ENCODE results near the gene SERPINB13. TPM values are rescaled to one million over a fixed set of nuclear protein-coding genes. Genes with fewer than 3 reads are reported as not detected.
"Not testable (repeated sequence)": the region's sequence is repeated elsewhere in the genome, so short reads cannot be mapped to it uniquely, and the experiment has no call there.

The SERPINB13 gene
- total RNA-seq, 2 experiments from 2014 or later = not detected

DNA sequence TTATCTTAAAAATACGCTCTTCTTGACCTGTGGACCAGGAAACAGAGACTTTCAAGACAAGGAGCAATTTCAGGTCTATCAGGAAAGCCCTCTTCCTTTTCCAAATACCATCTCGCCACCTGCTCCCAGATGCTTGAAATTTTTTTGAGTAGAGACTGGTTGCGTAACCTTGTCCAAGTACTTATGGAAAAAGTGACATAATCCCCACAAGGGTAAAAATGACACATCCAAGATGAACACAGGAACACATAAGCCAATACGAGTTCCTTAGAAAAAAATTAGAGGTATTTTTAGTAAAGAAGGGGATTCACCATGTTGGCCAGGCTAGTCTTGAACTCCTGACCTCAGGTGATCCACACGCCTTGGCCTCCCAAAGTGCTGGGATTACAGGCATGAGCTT, 1.8 kb downstream of the SERPINB13 start:
- POLR2A ChIA-PET = no interaction called here
- CTCF ChIA-PET = no interaction called here

DNA sequence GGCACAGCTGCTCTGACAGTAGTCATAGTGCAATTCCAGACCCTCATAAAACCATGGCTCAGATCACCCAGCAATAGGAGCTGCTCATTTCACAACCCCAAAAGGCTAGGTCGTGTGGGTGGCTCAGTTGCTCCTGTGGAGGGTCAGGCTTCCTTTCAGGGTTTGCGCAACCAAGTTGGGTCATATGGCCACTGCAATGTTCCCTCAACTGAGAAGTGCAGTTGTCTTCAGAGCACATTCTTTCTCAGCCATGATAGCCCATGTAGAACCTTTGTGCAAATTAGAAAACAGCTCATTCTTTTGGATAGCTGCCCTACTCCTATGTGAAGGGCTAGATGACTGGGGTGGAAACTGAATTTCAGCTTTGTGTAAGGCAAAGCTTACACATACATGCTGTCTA, 3.2 kb downstream of the SERPINB13 start:
- ChIA-PET POLR2A (no interaction called here), CTCF (no interaction called here)

DNA sequence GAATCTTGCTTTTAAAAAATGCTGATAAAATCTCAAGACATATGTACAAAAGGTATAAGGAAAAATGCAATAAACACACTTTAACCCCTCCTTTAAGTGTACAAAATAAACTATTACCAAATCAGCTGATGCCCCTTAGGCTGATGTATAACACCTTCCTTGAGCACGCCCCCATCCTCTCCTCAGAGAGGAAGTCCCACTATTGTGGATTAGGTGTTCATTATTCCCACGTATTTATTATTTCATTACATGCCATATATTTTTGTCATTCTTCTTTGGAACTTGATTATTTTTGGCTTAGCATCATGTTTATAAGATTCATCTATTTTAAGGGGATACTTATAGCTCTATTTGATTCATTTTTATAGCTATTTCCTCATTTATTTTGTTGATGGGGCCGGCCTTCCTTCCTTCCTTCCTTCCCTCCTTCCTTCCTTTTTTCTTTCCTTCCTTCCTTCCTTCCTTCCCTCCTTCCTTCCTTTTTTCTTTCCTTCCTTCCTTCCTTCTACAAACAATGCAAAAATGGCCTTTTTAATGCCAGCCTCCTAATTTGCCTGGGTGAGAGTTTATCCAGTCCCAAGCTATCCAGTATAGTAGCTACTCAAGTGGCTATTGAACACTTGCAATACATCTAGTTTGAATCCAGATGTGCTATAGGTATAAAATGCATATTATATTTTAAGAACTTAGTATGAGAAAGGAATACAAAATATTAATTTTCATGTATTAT, 4.0 kb downstream of the SERPINB13 start:
- CTCF ChIA-PET = no interaction called here
- POLR2A ChIA-PET = interaction anchor here (0.6 kb wide), 1 partner anchor 231 kb away, joined by 4 read pairs; no protein-coding TSS in a partner anchor

DNA sequence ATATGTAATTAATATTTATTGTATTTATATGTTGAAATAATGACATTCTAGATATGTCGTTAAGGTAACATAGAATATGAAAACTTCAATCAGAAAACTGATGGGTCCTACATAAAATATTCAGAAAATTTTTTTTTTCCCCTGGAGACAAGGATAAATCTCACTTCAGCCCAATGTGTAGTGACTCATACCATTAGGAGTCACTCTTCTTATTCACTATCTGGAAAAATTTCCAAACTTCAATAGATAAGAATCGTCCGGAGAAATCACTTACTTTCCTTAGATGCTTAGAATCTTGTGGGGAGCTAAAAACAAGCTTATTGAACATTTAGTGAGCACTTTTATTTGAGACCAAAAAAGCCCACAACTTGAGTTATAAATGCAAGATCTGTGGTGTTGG, 4.6 kb downstream of the SERPINB13 start:
- ChIA-PET CTCF (no interaction called here), POLR2A (no interaction called here)

DNA sequence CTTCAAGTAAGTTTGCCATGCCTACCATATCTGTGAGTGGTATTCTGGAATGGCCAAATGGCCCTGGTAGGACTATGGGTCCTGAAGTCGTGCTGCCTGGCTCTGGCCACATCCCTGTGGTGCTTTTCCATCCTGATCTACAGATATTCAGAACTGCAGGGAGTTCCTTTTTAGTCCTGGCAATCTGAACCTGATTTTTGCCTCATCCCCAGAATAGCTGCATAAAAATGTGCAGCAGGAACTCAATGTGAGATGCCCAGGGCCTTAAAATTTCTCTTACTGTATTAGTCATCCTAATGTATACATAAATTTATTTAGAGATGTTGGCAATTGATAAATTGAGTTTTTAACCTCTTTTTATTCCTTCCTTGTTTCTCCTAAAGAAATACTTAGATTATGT, 5.3 kb downstream of the SERPINB13 start:
- POLR2A ChIA-PET = no interaction called here
- CTCF ChIA-PET = no interaction called here

DNA sequence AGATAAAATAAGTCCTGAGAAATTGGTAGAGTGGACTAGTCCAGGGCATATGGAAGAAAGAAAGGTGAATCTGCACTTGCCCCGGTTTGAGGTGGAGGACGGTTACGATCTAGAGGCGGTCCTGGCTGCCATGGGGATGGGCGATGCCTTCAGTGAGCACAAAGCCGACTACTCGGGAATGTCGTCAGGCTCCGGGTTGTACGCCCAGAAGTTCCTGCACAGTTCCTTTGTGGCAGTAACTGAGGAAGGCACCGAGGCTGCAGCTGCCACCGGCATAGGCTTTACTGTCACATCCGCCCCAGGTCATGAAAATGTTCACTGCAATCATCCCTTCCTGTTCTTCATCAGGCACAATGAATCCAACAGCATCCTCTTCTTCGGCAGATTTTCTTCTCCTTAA, 9.8 kb downstream of the SERPINB13 start:
- ChIA-PET CTCF (no interaction called here), POLR2A (no interaction called here)

DNA sequence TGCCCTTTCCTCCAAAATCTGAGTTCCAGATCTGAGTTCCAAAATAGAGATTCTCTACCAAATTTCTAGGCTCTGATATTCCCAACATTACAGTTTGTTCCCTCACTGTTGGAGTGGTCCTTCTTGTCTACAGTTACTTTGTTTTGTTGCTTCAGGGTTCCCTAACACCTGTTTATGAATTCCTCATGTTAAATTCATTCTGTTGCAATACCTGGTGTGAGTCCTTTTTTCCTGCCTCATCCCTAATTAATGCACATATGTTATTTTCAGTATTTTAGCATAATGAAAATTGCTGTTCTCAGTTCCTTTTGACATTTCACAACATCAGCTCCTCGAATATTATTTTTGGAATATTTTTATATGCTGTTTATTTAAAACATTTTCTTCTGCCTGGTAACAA, 16.2 kb downstream of the SERPINB13 start:
- ChIA-PET POLR2A (no interaction called here), CTCF (no interaction called here)

DNA sequence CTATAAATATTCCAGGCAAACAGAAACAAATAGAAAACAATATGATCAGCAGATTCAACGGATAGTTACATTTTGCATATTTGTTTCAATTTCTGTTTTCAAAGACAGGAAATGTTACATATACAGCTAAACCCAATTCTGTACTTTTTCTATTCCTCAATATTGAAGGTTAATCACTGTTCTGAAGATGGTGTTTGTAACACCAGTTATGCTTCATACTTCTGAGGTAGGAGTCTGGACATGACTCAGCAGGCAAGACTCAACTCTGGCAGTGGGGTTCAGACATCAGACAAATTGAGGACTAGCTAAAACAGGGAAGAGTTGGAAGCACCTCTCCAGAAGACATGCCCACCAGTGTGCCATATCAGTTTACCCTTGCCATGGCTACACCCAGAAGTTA, 16.6 kb downstream of the SERPINB13 start:
- ChIA-PET CTCF (no interaction called here), POLR2A (no interaction called here)

DNA sequence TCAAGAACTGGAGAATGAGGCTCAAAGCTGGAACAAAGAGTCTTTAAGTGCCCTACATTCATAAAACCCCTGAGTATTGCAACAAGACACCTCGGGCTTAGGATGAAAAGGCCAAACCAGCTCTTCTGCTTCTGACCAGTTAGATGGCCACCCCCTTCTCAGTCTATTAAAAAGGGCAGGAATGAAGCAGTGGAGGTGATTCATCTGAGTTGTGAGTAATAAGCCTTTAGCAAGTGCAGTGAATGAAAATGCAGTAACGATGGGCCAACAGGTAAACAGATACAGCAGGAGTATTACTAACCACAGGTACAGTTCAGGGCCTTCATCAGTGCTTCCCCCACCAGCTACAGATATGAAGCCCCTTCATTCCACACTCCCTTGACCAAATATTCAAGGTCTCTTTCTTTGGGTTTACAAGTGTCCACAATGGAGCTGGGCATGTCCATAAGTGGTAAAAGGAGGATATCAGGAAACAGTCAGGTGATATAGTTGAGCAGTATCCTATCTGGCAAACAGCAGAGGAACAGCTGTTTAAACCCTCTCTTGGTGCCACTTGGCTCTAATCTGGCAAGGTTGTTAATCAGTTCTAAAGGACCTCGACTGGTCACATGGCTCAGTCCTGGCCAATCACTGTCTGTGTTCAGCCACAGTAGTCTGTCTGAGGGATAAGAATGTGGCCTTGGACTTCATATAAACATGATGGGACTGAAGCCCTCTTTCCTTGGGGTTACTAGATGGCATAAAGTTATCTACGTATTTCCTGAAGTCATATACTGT, 17.8 kb downstream of the SERPINB13 start:
- POLR2A ChIA-PET = no interaction called here

DNA sequence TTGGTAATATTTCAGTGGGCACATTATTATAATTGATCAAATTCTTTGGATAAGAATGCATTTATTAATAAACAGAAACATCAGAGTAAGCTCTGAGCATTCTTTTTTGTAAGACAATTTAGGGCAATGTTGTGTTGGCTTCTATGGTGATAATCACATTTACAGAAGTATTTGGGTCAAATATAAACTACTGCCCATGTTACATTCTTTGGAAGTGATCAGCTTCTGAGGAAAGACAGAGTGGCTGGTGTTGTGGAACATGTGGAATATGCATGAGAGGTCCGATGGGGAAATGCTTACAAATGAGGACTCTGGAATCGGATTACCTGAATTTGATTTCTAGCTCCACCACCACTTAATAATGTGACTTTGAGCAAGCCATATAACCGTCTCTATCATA, 19.4 kb downstream of the SERPINB13 start:
- CTCF ChIA-PET = no interaction called here
- POLR2A ChIA-PET = no interaction called here

More for the DNA sequence above, 17.8 kb downstream of the SERPINB13 start:
- CTCF ChIA-PET = no interaction called here

DNA sequence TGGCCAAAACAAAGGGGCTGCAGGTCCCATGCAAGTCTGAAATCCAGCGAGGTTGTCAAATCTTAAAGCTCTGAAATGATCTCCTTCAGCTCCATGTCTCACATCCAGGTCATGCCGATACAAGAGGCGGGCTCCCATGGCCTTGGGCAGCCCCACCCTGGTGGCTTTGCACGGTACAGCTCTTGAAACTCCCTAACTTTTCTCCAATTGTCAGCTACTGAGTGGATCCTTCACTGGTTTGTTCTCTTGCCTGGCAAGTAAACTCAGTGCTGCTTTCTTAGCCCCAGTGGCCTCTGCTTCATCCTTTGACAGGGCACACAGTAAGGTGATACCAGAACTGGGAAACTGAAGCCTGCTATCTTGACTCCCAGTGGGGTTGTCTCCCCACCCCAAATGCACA, 26.3 kb downstream of the SERPINB13 start:
- POLR2A ChIA-PET = no interaction called here

DNA sequence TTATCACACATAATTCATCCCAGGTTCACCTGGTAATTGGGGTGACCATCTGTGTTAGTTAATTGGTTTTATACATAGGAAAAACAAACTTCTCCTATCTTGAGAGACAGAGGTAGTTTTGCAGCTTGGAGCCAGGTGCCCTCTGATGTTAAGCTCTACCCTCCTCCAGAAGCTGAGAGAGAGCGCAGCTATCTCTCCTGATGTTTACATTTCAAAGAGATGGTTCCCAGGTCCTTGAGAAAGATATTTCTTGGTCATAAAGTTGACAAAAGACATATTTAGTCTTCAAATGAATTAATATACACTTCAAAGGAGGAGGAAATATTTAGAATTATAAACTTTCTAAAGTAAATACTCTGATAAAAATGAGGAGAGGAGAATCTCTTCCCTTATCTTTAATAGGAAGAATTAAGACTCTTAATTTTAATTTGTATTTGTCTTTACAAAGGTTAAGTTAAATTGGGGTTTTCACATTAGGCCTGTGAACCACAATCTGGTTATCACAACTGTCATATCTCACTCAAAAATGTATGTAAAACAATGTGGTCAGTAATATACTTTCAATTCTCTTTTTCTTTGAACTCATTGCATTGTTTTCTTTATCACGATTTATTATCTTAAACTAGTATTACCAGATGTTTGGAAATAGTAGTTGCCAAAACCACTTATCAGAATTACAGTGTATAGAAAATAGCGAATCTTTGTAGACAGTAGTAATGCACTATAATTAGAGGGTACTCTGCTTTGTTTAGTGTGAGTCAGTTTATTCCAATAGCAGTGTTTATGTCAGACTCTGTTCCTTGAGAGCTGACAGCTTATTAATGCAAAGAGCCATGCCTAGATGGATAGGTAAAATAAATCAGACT, 30.1 kb downstream of the SERPINB13 start:
- POLR2A ChIA-PET = no interaction called here
- CTCF ChIA-PET = no interaction called here

More for the DNA sequence above, 26.3 kb downstream of the SERPINB13 start:
- CTCF ChIA-PET = no interaction called here

DNA sequence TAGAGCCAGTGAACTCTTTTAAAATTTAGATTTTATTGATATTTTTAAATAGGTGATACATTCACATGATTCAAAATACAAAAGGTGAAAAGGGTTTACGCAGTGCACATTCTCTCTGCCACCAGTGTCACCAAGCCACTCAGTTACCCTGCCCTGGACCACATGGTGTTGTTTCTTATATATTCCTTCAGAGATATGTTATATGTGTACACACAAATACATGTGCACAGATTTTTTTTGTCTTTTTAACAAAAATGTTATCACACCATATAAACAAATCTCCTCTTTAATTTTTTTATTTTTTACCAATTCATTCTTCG, 30.7 kb downstream of the SERPINB13 start:
- CTCF ChIA-PET = no interaction called here
- POLR2A ChIA-PET = no interaction called here

DNA sequence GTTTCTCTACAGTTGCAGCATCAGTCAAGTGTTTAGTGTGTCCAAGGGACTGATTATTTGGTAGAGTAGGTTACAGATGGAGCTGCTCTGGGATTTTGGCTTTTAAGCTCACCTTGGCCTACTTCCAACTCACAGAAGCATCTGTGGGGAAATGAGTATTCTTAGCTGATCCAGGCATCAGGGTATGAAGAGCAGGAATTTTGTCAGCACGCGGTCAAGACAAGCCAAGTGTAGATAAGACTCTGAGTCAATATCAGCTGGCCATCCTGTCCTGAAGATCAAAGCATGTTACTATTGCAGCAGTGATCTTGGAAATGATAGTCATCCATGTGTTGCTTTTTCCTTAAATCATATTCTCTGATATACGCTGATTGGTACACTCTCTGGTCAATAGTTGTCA, 32.5 kb downstream of the SERPINB13 start:
- ChIA-PET POLR2A (no interaction called here), CTCF (no interaction called here)

DNA sequence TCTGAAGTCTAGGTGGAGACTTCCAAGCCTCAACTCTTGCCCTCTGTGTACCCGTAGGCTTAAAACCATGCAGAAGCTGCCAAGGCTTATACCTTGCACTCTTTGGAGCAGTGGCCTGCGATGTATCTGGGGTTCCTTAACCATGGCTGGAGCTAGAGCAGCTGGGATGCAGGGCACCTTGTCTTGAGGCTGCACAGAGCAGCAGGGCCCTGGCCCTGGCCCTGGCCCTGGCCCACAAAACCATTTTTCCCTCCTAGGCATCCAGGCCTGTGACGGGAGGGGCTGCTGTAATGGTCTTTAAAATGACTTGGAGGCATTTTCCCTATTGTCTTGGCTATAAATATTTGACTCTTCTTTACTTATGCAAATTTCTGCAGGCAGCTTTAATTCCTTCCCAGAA, 37.7 kb downstream of the SERPINB13 start:
- CTCF ChIA-PET = no interaction called here
- POLR2A ChIA-PET = no interaction called here

DNA sequence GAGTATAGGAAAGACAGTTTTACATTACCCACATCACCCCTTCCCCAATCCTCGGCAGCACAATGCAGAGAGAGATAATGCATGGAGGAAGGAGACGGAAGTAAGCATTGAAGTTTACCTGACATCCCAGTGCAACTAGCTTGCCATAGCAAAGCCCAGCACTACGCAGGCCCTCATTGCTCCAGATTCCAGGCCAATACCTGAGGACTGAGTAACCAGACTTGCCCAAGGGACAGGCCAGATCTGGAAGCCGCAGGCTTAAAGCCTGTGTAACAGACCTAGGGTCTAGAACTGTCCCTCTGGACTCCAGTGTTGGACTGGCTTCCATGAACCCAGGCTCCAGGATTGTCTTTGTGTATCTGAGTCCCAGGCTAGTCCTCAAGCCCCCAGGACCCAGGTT, 39.3 kb downstream of the SERPINB13 start:
- CTCF ChIA-PET = no interaction called here
- POLR2A ChIA-PET = no interaction called here

DNA sequence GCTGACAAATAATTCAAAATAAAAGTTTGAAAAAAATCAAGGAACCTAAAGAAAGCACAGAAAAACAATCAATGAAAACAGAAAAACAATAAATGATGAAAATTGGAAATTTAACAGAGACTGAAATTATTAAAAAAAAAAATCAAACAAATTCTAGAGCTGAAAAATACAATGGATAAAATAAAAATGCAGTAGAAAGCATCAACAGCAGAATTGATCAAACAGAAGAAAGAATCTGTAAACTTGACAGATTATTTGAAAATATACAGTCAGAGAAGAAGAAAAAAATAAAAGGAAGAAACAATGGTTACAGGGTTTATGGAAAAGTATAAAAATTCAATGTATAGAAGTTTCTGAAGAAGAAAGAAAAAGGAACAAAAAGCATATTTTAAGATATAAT, 40.7 kb downstream of the SERPINB13 start:
- CTCF ChIA-PET = no interaction called here

DNA sequence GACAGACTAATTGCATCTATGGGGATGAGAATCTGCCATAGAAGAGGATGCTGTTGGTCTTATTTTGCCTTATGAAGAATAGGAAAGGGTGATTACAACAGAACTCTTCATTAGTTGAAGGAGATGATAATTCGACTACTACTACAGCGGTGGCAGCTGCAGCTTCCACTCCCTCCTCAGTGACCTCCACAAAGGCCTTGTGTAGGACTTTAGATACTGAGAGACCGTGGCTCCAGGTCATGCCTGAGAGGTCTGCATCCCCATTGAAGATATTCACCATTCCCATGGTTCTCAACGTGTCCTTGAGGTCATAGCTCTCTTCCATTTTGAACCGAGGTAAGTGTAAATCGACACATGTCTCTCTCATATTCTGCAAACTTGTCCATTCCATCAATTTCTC, 50.6 kb downstream of the SERPINB13 start:
- CTCF ChIA-PET = no interaction called here
- POLR2A ChIA-PET = no interaction called here

More for the DNA sequence above, 40.7 kb downstream of the SERPINB13 start:
- POLR2A ChIA-PET = no interaction called here

DNA sequence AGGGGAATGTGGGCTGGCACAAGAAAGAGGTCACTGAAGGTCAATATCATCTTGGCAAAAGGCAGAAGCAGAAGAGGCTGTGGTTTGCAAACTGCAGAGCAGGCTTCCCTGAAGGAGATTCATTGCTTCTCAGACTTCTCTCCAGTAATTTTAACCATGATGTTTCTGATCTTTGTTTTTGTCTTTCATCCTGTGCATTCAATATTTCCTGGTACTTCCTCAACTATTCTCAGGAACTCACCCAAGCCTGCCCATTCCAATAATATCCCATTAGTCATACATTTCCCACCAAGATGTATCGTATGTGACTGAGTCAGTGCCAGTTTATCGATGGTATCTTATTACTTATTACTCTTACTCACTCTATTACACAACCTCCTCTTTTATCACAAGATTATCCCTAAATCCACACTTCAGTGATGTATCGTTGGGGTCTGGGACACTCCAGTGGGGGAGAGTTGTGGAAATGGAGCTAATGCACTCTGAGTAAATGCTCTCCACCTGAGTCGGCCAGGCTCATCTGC, 54.1 kb downstream of the SERPINB13 start:
- POLR2A ChIA-PET, CTCF ChIA-PET: not testable (repeated sequence)

DNA sequence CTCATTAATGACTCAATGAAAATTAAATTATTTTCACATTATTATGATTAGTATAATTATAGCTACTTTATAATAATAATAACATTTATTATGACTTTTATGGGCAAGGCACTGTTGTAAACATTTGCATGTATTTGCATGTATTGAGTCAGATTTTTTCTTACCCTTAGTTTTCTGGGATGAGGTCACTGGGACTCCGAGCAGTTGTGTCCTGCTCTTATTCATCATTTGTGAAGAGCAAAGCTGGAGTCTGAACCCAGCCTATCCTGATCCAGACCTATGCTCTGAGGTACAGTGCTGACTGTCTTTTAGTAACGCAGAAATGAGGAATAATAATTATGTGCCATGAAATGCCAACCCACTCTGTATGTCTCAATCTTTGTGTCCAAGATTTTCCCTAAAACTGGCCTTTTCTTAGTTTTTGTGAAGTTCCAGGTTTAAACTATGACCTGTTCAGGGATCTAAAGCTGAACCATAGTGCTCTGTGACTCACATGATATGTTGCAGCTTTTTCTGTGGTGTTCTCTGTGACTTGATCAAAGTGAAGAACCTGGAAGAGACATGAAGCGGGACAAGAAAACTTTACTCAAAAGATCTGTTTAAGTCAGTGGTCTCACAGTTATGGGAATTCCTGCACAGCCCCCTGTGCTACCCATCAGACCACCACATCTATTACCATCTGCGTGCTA, 55.7 kb downstream of the SERPINB13 start:
- CTCF ChIA-PET, POLR2A ChIA-PET: not testable (repeated sequence)
